DND-41 (cell line): ENCODE results near the gene PTPRN.

Experiments
- ATAC-seq: fragments of 200-7000 bp; cut with Tn5 transposase; 3 replicates; pipeline ENCODE4 v1.9.1; 2021; ENCODE audit warnings: low read depth; ENCODE audit not compliant: insufficient read depth
- DNase-seq: peaks from one replicate; pipeline ENCODE4 v3.0.0-alpha.2; 2020
- H2AFZ ChIP-seq: 2 replicates; pipeline ENCODE4 v1.6.0; 2012; ENCODE audit warnings: low read depth, low read length
- H3K27ac ChIP-seq: 2 replicates; pipeline ENCODE4 v1.5.1; 2012; ENCODE audit warnings: low read length, inconsistent platforms
- H3K27me3 ChIP-seq: fragments of 200-600 bp; sonication (generic); 2 replicates; pipeline ENCODE4 v1.6.0; 2012; ENCODE audit warnings: low read length, mild to moderate bottlenecking, inconsistent platforms; ENCODE audit not compliant: insufficient read depth, poor library complexity
- H3K36me3 ChIP-seq: 2 replicates; pipeline ENCODE4 v1.5.1; 2012; ENCODE audit warnings: low read length, inconsistent platforms; ENCODE audit not compliant: insufficient read depth
- H3K4me1 ChIP-seq: 2 replicates; pipeline ENCODE4 v1.5.1; 2012; ENCODE audit warnings: mild to moderate bottlenecking, low read length; ENCODE audit not compliant: insufficient read depth
- H3K4me2 ChIP-seq: 2 replicates; pipeline ENCODE4 v1.6.0; 2012; ENCODE audit warnings: mild to moderate bottlenecking, moderate library complexity, low read length, inconsistent platforms; ENCODE audit not compliant: insufficient read depth
- H3K4me3 ChIP-seq, 2 experiments: fragments of 200-600 bp in 1 of 2; shearing (Covaris generic) in 1 of 2; 2 replicates each; pipeline ENCODE4 v1.5.1; 2012 to 2016; ENCODE audit warnings: inconsistent platforms in 2 of 2, low read length in 2 of 2, mild to moderate bottlenecking in 2 of 2, low read depth in 1 of 2, moderate library complexity in 1 of 2
- H3K79me2 ChIP-seq: 2 replicates; pipeline ENCODE4 v1.6.0; 2012; ENCODE audit warnings: low read length, inconsistent platforms; ENCODE audit not compliant: insufficient read depth
- H3K9ac ChIP-seq: 2 replicates; pipeline ENCODE4 v1.6.0; 2012; ENCODE audit warnings: low read depth, mild to moderate bottlenecking, inconsistent platforms, low read length, moderate library complexity
- H3K9me3 ChIP-seq: 2 replicates; pipeline ENCODE4 v1.5.1; 2012; ENCODE audit warnings: low read length, moderate library complexity, mild to moderate bottlenecking, inconsistent platforms; ENCODE audit not compliant: insufficient read depth, severe bottlenecking
- H4K20me1 ChIP-seq: 2 replicates; pipeline ENCODE4 v1.6.0; 2012; ENCODE audit warnings: low read length; ENCODE audit not compliant: insufficient read depth
- CTCF ChIP-seq: IDR thresholded peaks from 2 replicates; pipeline ENCODE4 v1.5.1; 2012; ENCODE audit warnings: borderline replicate concordance, low read length, moderate library complexity, mild to moderate bottlenecking; ENCODE audit not compliant: poor library complexity, severe bottlenecking; ENCODE audit errors: extremely low read depth
- EZH2 ChIP-seq: IDR thresholded peaks from 3 replicates; pipeline ENCODE4 v1.6.1; 2012; ENCODE audit warnings: borderline replicate concordance, low read depth, mild to moderate bottlenecking, moderate library complexity, low read length, inconsistent platforms; ENCODE audit not compliant: severe bottlenecking

The PTPRN gene

GRCh38 chr2:219246559-219246958, 62.6 kb downstream of the PTPRN start:
- no peak overlapping the region for H2AFZ ChIP-seq
- peaks cover under 1% of the 10 kb centered on the region for H3K27me3 ChIP-seq
- no peaks in the 10 kb centered on the region for H3K9me3 ChIP-seq
- no peak for TF ChIP-seq EZH2
- no peak for TF ChIP-seq CTCF
- ATAC-seq (no peak), DNase-seq (no peak)
- H3K4me2 ChIP-seq = peak overlapping the region; percentile 84
- peak overlapping the region in 1 of 2 experiments; percentile 87; a peak in 2 of 4 replicates for H3K4me3 ChIP-seq
- H4K20me1 ChIP-seq = peaks cover 30% of the 10 kb centered on the region
- peaks cover 14% of the 10 kb centered on the region for H3K79me2 ChIP-seq
- peak overlapping the region; percentile 77 for H3K27ac ChIP-seq
- H3K4me1 ChIP-seq = peaks cover 53% of the 10 kb centered on the region
- H3K36me3 ChIP-seq = peaks cover 6% of the 10 kb centered on the region
- 0 out of 2 replicates have a peak overlapping the region, but pooled peaks have one; percentile 90 for H3K9ac ChIP-seq

- ATAC-seq (no peak), DNase-seq (no peak)
- peaks cover 53% of the 10 kb centered on the region for H3K4me1 ChIP-seq
- H3K27me3 ChIP-seq = no peaks in the 10 kb centered on the region
- H3K9me3 ChIP-seq = no peaks in the 10 kb centered on the region
- peak overlapping the region; percentile 87 for H3K4me3 ChIP-seq
- H3K36me3 ChIP-seq = peaks cover 6% of the 10 kb centered on the region
- peaks cover 30% of the 10 kb centered on the region for H4K20me1 ChIP-seq
- H3K4me2 ChIP-seq = peak overlapping the region; percentile 84
- H2AFZ ChIP-seq = peak overlapping the region; percentile 94
- H3K27ac ChIP-seq = peak overlapping the region; percentile 93
- peak overlapping the region; percentile 90 for H3K9ac ChIP-seq
- peaks cover 14% of the 10 kb centered on the region for H3K79me2 ChIP-seq
- TF ChIP-seq CTCF = no peak
Measured at GRCh38 chr2:219245899-219246230, 63.3 kb downstream of the PTPRN start.

- TF ChIP-seq CTCF (no peak), EZH2 (no peak)
- Histone ChIP-seq H3K27ac (peak within 1 kb of the TSS; percentile 93), H3K4me3 (peak within 1 kb of the TSS; percentile 87), H4K20me1 (peaks cover 30% of the 10 kb centered on the region), H3K4me1 (peaks cover 53% of the 10 kb centered on the region), H2AFZ (peak within 1 kb of the TSS; percentile 94), H3K4me2 (peak within 1 kb of the TSS; percentile 84), H3K9me3 (no peaks in the 10 kb centered on the region), H3K36me3 (peaks cover 6% of the 10 kb centered on the region), H3K79me2 (peaks cover 14% of the 10 kb centered on the region), H3K9ac (peak within 1 kb of the TSS; percentile 90), H3K27me3 (no peaks in the 10 kb centered on the region)
- DNase-seq (peak; percentile 87), ATAC-seq (peak; percentile 75)
Measured at GRCh38 chr2:219245148-219245898, 63.9 kb downstream of the PTPRN start, which contains the start of the genes GLB1L and STK16. TSS of gene GLB1L (minus strand) at chr2:219245444. CDS start at chr2:219243573, 1,871 bp downstream. TSS of gene STK16 (plus strand) at chr2:219245479. CDS start at chr2:219246000, 521 bp downstream.
